Measurements from ENCODE around the gene PPP1R12B.
A peak's percentile ranks its signal among the peaks of the same experiment; 100 is the strongest.
"Not testable (repeated sequence)": the region's sequence is repeated elsewhere in the genome, so short reads cannot be mapped to it uniquely, and the experiment has no call there.

Gene PPP1R12B

DNA sequence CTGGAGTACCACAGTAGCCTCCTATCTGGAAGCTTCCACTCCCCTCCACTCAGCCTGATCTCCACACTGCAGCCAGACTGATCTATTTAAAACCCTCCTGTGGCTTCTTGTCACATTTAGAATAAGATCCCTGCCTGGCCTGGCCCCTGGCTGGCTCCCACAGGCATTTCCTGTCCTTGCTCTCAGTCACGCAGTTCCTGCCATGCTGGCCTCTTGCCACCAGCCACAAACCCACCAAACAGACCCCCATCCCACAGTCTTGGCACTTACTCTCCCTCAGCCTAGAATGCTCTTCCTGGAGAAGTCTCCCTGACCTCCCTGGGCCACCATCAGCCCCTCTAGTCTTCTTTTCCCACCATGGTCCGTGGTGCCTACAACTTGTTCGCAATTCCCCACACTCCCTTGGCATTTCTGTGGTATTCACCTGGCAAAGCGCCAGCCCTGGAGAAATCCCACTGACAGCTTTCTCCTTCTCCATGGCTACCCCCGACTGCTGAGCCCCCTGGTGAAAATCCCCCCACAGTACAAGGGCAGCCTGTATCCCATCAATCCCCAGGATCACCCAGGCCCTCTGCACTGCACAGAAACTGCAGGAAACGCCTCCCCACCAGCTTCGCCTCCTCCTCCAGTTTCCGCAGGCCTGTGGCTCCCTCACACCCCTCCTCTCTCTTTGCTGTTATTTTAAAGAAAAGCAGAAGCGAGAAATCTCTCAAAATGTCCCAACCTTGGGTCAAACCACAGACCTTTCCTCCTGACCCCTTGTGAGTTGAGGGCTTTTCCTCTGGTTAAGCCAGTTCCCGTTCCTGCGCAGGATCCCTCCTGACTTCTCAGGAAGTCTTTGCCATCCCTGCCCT is 267.2 kb downstream of the PPP1R12B start:
- Histone ChIP-seq H3K27me3 (ENCODE audit: insufficient read depth, poor library complexity, severe bottlenecking) (no peaks in the 10 kb centered on the region), H3K4me3 (ENCODE audit: severe bottlenecking) (no peak overlapping the region), H3K36me3 (ENCODE audit: low read depth) (no peaks in the 10 kb centered on the region), H3K4me1 (ENCODE audit: insufficient read depth, poor library complexity, severe bottlenecking) (peaks cover 5% of the 10 kb centered on the region), H3K9me3 (ENCODE audit: severe bottlenecking) (no peaks in the 10 kb centered on the region), H3K27ac (ENCODE audit: poor library complexity, severe bottlenecking) (no peak overlapping the region)
- no peak for ATAC-seq (ENCODE audit: low read depth)
- peak; percentile 17 for DNase-seq (ENCODE audit: low spot score)
- TF ChIP-seq, protein P1, sequence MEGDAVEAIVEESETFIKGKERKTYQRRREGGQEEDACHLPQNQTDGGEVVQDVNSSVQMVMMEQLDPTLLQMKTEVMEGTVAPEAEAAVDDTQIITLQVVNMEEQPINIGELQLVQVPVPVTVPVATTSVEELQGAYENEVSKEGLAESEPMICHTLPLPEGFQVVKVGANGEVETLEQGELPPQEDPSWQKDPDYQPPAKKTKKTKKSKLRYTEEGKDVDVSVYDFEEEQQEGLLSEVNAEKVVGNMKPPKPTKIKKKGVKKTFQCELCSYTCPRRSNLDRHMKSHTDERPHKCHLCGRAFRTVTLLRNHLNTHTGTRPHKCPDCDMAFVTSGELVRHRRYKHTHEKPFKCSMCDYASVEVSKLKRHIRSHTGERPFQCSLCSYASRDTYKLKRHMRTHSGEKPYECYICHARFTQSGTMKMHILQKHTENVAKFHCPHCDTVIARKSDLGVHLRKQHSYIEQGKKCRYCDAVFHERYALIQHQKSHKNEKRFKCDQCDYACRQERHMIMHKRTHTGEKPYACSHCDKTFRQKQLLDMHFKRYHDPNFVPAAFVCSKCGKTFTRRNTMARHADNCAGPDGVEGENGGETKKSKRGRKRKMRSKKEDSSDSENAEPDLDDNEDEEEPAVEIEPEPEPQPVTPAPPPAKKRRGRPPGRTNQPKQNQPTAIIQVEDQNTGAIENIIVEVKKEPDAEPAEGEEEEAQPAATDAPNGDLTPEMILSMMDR (IDR thresholded peaks at IDR 0.05; ENCODE audit: poor library complexity, severe bottlenecking) = no peak

DNA sequence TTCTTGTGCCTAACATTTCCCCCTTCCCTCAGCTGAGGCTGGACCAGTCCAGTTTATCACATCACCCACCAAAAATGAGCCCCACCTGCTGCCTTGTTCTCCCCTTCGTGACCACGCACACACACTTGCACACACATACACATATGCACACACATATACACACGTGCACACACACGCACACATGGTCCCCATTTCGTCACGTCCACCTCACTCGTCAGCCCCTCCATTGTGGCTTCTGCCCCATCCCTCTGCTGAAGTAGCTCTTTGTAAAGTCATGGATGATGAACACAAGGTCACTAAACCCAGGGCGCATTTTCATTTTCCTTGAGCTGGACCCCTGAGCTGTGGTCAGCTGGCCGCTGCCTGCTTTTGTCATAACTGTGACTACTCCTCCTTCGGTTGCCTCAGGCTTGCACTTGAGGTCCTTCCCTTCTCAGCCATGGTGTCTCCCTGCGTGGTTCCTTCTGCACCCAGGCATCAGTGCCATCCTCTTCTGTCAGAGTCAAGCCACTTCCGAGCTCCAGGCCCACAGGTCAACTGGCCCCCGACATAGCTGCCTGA is 267.9 kb downstream of the PPP1R12B start:
- ATAC-seq (ENCODE audit: low read depth) (no peak), DNase-seq (ENCODE audit: low spot score) (no peak)
- Histone ChIP-seq H3K9me3 (ENCODE audit: severe bottlenecking) (no peaks in the 10 kb centered on the region), H3K4me3 (ENCODE audit: severe bottlenecking) (no peak overlapping the region), H3K36me3 (ENCODE audit: low read depth) (no peaks in the 10 kb centered on the region), H3K4me1 (ENCODE audit: insufficient read depth, poor library complexity, severe bottlenecking) (peaks cover 5% of the 10 kb centered on the region), H3K27me3 (ENCODE audit: insufficient read depth, poor library complexity, severe bottlenecking) (no peaks in the 10 kb centered on the region), H3K27ac (ENCODE audit: poor library complexity, severe bottlenecking) (no peak overlapping the region)
- TF ChIP-seq, protein P1 (IDR thresholded peaks at IDR 0.05; ENCODE audit: poor library complexity, severe bottlenecking) = no peak

DNA sequence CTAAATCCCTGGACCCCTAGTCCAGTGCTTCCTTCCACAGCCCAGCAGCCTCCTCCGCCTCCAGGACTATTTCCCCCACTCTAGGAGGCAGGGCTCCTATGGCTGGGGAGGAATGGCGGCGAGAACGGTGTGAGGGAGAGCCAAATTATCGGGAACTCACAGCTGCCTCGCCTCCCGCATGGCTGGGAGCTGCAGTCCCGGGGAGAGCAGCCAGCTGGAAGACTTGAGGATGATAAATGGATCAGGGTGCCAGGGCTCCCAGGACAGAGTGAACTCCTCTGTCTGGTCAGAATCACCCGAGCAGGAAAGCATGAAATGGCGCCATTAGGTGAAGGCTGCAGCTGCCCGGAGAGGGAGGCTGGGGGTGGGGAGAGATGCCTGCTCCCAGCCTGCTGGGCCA is 270.5 kb downstream of the PPP1R12B start:
- not testable (repeated sequence) for H3K27me3 ChIP-seq (ENCODE audit: insufficient read depth, poor library complexity, severe bottlenecking); H3K4me3 ChIP-seq (ENCODE audit: severe bottlenecking); DNase-seq (ENCODE audit: low spot score); ATAC-seq (ENCODE audit: low read depth); H3K36me3 ChIP-seq (ENCODE audit: low read depth); H3K4me1 ChIP-seq (ENCODE audit: insufficient read depth, poor library complexity, severe bottlenecking); H3K9me3 ChIP-seq (ENCODE audit: severe bottlenecking); H3K27ac ChIP-seq (ENCODE audit: poor library complexity, severe bottlenecking)

DNA sequence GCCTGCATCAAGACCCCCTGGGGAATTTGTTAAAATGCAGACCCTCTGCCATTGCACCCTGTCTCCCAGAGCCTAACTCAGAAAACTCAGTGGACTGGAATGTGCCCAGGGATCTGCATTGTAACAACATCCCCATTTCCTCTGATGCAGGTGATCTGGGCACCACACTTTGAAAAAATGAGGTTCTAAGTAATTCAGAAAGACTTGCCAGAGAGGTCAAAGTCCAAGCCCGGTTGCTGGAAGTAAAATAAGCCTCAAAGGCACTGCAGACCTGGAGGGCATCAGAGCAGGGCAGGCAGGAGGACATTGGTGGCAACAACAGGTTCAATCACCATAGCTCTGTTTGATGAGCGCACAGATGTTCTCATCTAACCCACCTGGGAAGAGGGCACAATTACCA is 271.0 kb downstream of the PPP1R12B start:
- DNase-seq (ENCODE audit: low spot score) = peak; percentile 4
- no peaks in the 10 kb centered on the region for H3K27me3 ChIP-seq (ENCODE audit: insufficient read depth, poor library complexity, severe bottlenecking)
- no peak overlapping the region for H3K4me3 ChIP-seq (ENCODE audit: severe bottlenecking)
- H3K36me3 ChIP-seq (ENCODE audit: low read depth) = no peaks in the 10 kb centered on the region
- H3K9me3 ChIP-seq (ENCODE audit: severe bottlenecking) = no peaks in the 10 kb centered on the region
- no peak for ATAC-seq (ENCODE audit: low read depth)
- TF ChIP-seq, protein P1 (IDR thresholded peaks at IDR 0.05; ENCODE audit: poor library complexity, severe bottlenecking) = no peak
- peaks cover 5% of the 10 kb centered on the region for H3K4me1 ChIP-seq (ENCODE audit: insufficient read depth, poor library complexity, severe bottlenecking)
- H3K27ac ChIP-seq (ENCODE audit: poor library complexity, severe bottlenecking) = no peak overlapping the region

DNA sequence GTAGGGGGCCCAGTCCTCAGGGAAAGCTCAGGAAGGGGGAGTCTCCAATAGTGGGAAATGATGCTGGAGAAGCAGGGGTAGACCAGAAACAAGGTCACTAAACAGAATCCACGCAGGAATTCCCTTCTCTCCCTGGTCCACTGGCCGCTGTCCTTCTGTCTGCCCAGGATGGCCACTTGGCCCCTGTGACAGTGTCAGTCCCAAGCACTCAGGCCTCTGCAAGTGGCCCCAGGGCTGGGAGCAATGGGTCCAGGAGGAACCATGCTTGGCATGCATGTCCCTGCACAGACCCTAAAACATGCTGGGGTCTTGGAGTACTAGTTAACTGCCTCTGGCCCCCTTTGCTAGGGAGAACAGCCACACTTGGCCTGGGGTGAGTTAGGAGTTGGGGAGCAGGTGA is 271.5 kb downstream of the PPP1R12B start:
- H3K27me3 ChIP-seq (ENCODE audit: insufficient read depth, poor library complexity, severe bottlenecking); H3K4me3 ChIP-seq (ENCODE audit: severe bottlenecking); H3K36me3 ChIP-seq (ENCODE audit: low read depth); H3K27ac ChIP-seq (ENCODE audit: poor library complexity, severe bottlenecking); ATAC-seq (ENCODE audit: low read depth); H3K9me3 ChIP-seq (ENCODE audit: severe bottlenecking); H3K4me1 ChIP-seq (ENCODE audit: insufficient read depth, poor library complexity, severe bottlenecking): not testable (repeated sequence)
- DNase-seq (ENCODE audit: low spot score) = peak; percentile 15

DNA sequence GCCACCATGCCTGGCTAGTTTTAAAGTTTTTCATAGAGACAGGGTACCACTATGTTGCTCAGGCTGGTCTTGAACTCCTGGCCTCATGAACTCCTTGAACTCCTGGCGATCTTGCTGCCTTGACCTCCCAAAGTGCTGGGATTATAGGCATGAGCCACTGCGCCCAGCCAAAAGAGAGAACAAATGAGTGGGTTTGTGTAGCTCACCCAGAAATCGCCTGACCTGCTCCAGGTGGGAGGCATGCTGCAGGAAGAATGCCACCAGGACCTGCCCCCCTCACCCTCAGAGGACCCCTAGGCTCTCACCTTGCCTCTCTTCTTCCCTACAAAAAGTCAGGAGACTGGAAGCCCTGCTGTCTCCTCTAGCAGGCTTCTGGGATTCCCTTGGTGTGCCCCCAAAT is 272.9 kb downstream of the PPP1R12B start:
- TF ChIP-seq, protein P1 (IDR thresholded peaks at IDR 0.05; ENCODE audit: poor library complexity, severe bottlenecking) = no peak
- H3K4me1 ChIP-seq (ENCODE audit: insufficient read depth, poor library complexity, severe bottlenecking) = no peaks in the 10 kb centered on the region
- DNase-seq (ENCODE audit: low spot score) (peak; percentile 29), ATAC-seq (ENCODE audit: low read depth) (no peak)
- H3K27me3 ChIP-seq (ENCODE audit: insufficient read depth, poor library complexity, severe bottlenecking) = no peaks in the 10 kb centered on the region
- no peak overlapping the region for H3K4me3 ChIP-seq (ENCODE audit: severe bottlenecking)
- H3K27ac ChIP-seq (ENCODE audit: poor library complexity, severe bottlenecking) = no peak overlapping the region
- no peaks in the 10 kb centered on the region for H3K9me3 ChIP-seq (ENCODE audit: severe bottlenecking)
- H3K36me3 ChIP-seq (ENCODE audit: low read depth) = no peaks in the 10 kb centered on the region

All from RWPE2 (cell line).